Endothelial cell of umbilical vein (primary cell): Measurements from ENCODE around the gene AIG1. TPM values are rescaled to one million over a fixed set of nuclear protein-coding genes. Genes with fewer than 3 reads are reported as not detected.

ENCODE experiments used
- BruUV-seq: library from RNA; stranded (reverse); fragments of 400-500 nt; replicated peaks from 2 replicates; lab custom pipeline; 2021; lab: Mats Ljungman, UMichigan
- CTCF ChIA-PET: fragments of 300-600, 350-600 bp; sonication (Branson Sonifier 250); formaldehyde crosslinking; loops from one replicate; lab custom pipeline; 2021; ENCODE audit warnings: antibody characterized with exemption, inconsistent platforms; lab: Charles Lee
- POLR2A ChIA-PET: fragments of 300-600, 350-600 bp; sonication (Branson Sonifier 250); formaldehyde crosslinking; loops from one replicate; lab custom pipeline; 2021; ENCODE audit warnings: antibody characterized with exemption, inconsistent platforms; lab: Charles Lee
- DNase-seq: peaks from one replicate; pipeline ENCODE4 v3.0.0-alpha.2; 2011; ENCODE audit warnings: low read depth, low spot score
- FAIRE-seq: peaks from 2 replicates; lab custom pipeline; 2011; peaks lifted over from hg19 to GRCh38; lab: Jason Lieb, UNC
- H2AFZ ChIP-seq: 2 replicates; pipeline ENCODE4 v1.6.0; 2012; ENCODE audit warnings: low read depth, low read length, control low read depth, inconsistent platforms
- H3K27ac ChIP-seq: 2 replicates; pipeline ENCODE4 v1.5.1; 2011; ENCODE audit warnings: low read depth, mild to moderate bottlenecking, control low read depth, low read length, moderate library complexity; ENCODE audit not compliant: insufficient read depth
- H3K27me3 ChIP-seq, 2 experiments: 2 replicates each; pipeline versions ENCODE4 v1.6.0 to v1.6.1; 2011; ENCODE audit warnings: low read length in 2 of 2, mixed read lengths in 1 of 2; ENCODE audit not compliant: control insufficient read depth in 2 of 2, insufficient read depth in 2 of 2
- H3K36me3 ChIP-seq, 2 experiments: 2 replicates in 1 of 2; 3 replicates in 1 of 2; pipeline ENCODE4 v1.5.1; 2011; ENCODE audit warnings: low read length in 2 of 2, mild to moderate bottlenecking in 1 of 2, moderate library complexity in 1 of 2; ENCODE audit not compliant: control insufficient read depth in 2 of 2, insufficient read depth in 2 of 2; ENCODE audit errors: extremely low read depth in 1 of 2
- H3K4me1 ChIP-seq: 3 replicates; pipeline ENCODE4 v1.5.1; 2011; ENCODE audit warnings: mild to moderate bottlenecking, low read length; ENCODE audit not compliant: control insufficient read depth, insufficient read depth; ENCODE audit errors: extremely low read depth
- H3K4me2 ChIP-seq: 2 replicates; pipeline ENCODE4 v1.6.1; 2011; ENCODE audit warnings: low read length, control low read depth, mixed read lengths; ENCODE audit not compliant: insufficient read depth
- H3K4me3 ChIP-seq, 3 experiments: fragments of 200-600 bp in 1 of 3; sonication (generic), shearing (Covaris generic) in 1 of 3; replicated peaks in 1 of 3; 2 replicates each; pipeline ENCODE4 v1.5.1; 2011 to 2016; ENCODE audit warnings: control low read depth in 3 of 3, low read length in 3 of 3, mild to moderate bottlenecking in 2 of 3, inconsistent platforms in 1 of 3, low read depth in 1 of 3, moderate library complexity in 1 of 3; ENCODE audit not compliant: insufficient read depth in 1 of 3
- H3K79me2 ChIP-seq: 2 replicates; pipeline ENCODE4 v1.6.0; 2012; ENCODE audit warnings: low read length, inconsistent platforms; ENCODE audit not compliant: control insufficient read depth, insufficient read depth
- H3K9ac ChIP-seq: replicated peaks from 2 replicates; pipeline ENCODE3; 2011; ENCODE audit warnings: low read length, control low read depth; ENCODE audit not compliant: insufficient read depth; ENCODE audit errors: extremely low read depth
- H3K9me1 ChIP-seq: replicated peaks from 3 replicates; pipeline ENCODE4 v1.6.0; 2011; ENCODE audit warnings: mild to moderate bottlenecking, low read length; ENCODE audit not compliant: control insufficient read depth, insufficient read depth; ENCODE audit errors: extremely low read depth
- H3K9me3 ChIP-seq: replicated peaks from 2 replicates; pipeline ENCODE4 v1.5.1; 2012; ENCODE audit warnings: low read length, inconsistent platforms; ENCODE audit not compliant: control insufficient read depth, insufficient read depth
- H4K20me1 ChIP-seq: replicated peaks from 2 replicates; pipeline ENCODE3; 2011; ENCODE audit warnings: mild to moderate bottlenecking, low read length; ENCODE audit not compliant: control insufficient read depth, insufficient read depth; ENCODE audit errors: extremely low read depth
- CTCF ChIP-seq, 2 donors: IDR thresholded peaks; 1 replicate in 1 of 2; 2 replicates in 1 of 2; pipeline ENCODE4 v1.5.1; 2011; ENCODE audit warnings: low read length in 2 of 2, mild to moderate bottlenecking in 2 of 2, moderate library complexity in 2 of 2, control low read depth in 1 of 2, inconsistent platforms in 1 of 2, low read depth in 1 of 2; ENCODE audit not compliant: insufficient read depth in 1 of 2; ENCODE audit errors: extremely low read depth in 1 of 2
- EZH2 ChIP-seq: IDR thresholded peaks from 2 replicates; pipeline ENCODE4 v1.6.1; 2012; ENCODE audit warnings: borderline replicate concordance, low read depth, mild to moderate bottlenecking, moderate library complexity, low read length, inconsistent platforms; ENCODE audit not compliant: severe bottlenecking
- GATA2 ChIP-seq: IDR thresholded peaks from 2 replicates; pipeline ENCODE4 v1.7.0; 2011; ENCODE audit warnings: low read depth, mild to moderate bottlenecking, moderate library complexity, mixed read lengths, low read length; ENCODE audit not compliant: insufficient read length, insufficient read depth
- JUN ChIP-seq: IDR thresholded peaks from 2 replicates; pipeline ENCODE4 v1.6.1; 2011; ENCODE audit warnings: borderline replicate concordance, low read depth; ENCODE audit not compliant: insufficient read length, insufficient read depth
- MYC ChIP-seq: IDR thresholded peaks from one replicate; pipeline ENCODE4 v1.6.1; 2011; ENCODE audit warnings: mild to moderate bottlenecking, low read depth, low read length
- POLR2A ChIP-seq: IDR thresholded peaks from 2 replicates; pipeline ENCODE4 v1.6.1; 2012; ENCODE audit warnings: low read depth, mild to moderate bottlenecking, control low read depth, low read length
- POLR2AphosphoS5 ChIP-seq: IDR thresholded peaks from 2 replicates; pipeline ENCODE4 v1.6.1; 2012; ENCODE audit warnings: low read depth, mild to moderate bottlenecking, control low read depth, low read length, moderate library complexity; ENCODE audit not compliant: insufficient read depth
- dilution Hi-C: fragments of 300-500 bp; cut with MboI; formaldehyde crosslinking; loops from one replicate; pipeline ENCODE4 v1.15.0; 2019; ENCODE audit warnings: low sequenced_read_pairs; ENCODE audit not compliant: extremely low pct_ligation_motif_present
- intact Hi-C: fragments of 100-400 bp; cut with micrococcal nuclease; formaldehyde crosslinking; loops from one replicate; pipeline ENCODE4 v1.10.0; 2022
- polyA plus RNA-seq, 4 experiments: library from polyadenylated mRNA; depleted of rRNA in 3 of 4; stranded (reverse) in 3 of 4; unstranded in 1 of 4; fragments of >200 nt; gene quantifications; 2 replicates each; pipeline versions ENCODE4 v1.2.1 to v1.2.3, GENCODE V29; 2011 to 2012; ENCODE audit warnings: missing spikeins in 1 of 4
- total RNA-seq: library from RNA; stranded (reverse); gene quantifications from 2 replicates; pipeline ENCODE4 v1.2.3, GENCODE V29; 2021
- TF ChIP-seq, protein P1 (sequence below): IDR thresholded peaks from 2 replicates; pipeline ENCODE4 v1.6.1; 2011; ENCODE audit not compliant: insufficient read depth, insufficient read length

The AIG1 gene
- total and polyA plus RNA-seq, 2 donors (not counting 3 experiments of a cell fraction or from before 2014, with no cell fraction given), result 17.7 to 22.7 TPM

- POLR2A ChIA-PET, result no interaction called here
- no TSS peak for BruUV-seq
- no peak for DNase-seq
- peaks cover 30% of the 10 kb centered on the region for H3K4me1 ChIP-seq
- FAIRE-seq, result no peak
- H3K9ac ChIP-seq, result no peak overlapping the region
- no peak overlapping the region for H2AFZ ChIP-seq
- no peak overlapping the region for H3K27ac ChIP-seq
- H4K20me1 ChIP-seq, result no peaks in the 10 kb centered on the region
- dilution Hi-C loops (no loop called here), intact Hi-C loops (loop anchor here (2.0 kb wide), 1 partner anchor 133 kb away; the partner anchor contains the start of gene AIG1)
- H3K9me3 ChIP-seq, result no peaks in the 10 kb centered on the region
- H3K4me2 ChIP-seq, result no peak overlapping the region
- H3K36me3 ChIP-seq, result no peaks in the 10 kb centered on the region
- no peaks in the 10 kb centered on the region for H3K27me3 ChIP-seq
- no peaks in the 10 kb centered on the region for H3K9me1 ChIP-seq
- H3K4me3 ChIP-seq, result no peak overlapping the region
- no peaks in the 10 kb centered on the region for H3K79me2 ChIP-seq
- CTCF ChIA-PET, result interaction anchor here (1.0 to 1.9 kb wide), 3 partner anchors 10 to 233 kb away, joined by 3 to 4 read pairs (median 3); no protein-coding TSS in a partner anchor
- TF ChIP-seq MYC, result no peak
- TF ChIP-seq, protein P1, sequence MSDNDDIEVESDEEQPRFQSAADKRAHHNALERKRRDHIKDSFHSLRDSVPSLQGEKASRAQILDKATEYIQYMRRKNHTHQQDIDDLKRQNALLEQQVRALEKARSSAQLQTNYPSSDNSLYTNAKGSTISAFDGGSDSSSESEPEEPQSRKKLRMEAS, result no peak
- no peak for TF ChIP-seq JUN
- no peak for TF ChIP-seq CTCF (IDR thresholded peaks at IDR 0.05; ENCODE audit: extremely low read depth in 1 of 2, insufficient read depth in 1 of 2, low read depth in 1 of 2, low read length in 2 of 2)
- TF ChIP-seq GATA2, result no peak
- no peak for TF ChIP-seq POLR2AphosphoS5
- TF ChIP-seq POLR2A, result no peak
- TF ChIP-seq EZH2, result no peak
These were observed 133.5 kb downstream of the AIG1 start for GRCh38 chr6:143194095-143194589.
